HG03135 (cell line): ENCODE results near the gene CAMSAP1.

Experiments used
- ATAC-seq: cut with Tn5 transposase; IDR thresholded peaks from one replicate; pipeline ENCODE4 v1.9.1; 2021; ENCODE audit warnings: mild to moderate bottlenecking, moderate library complexity; ENCODE audit not compliant: unreplicated experiment

CAMSAP1 gene

GRCh38 chr9:135815830-135816650, 91.3 kb downstream of the CAMSAP1 start:
- no peak for ATAC-seq

DNA sequence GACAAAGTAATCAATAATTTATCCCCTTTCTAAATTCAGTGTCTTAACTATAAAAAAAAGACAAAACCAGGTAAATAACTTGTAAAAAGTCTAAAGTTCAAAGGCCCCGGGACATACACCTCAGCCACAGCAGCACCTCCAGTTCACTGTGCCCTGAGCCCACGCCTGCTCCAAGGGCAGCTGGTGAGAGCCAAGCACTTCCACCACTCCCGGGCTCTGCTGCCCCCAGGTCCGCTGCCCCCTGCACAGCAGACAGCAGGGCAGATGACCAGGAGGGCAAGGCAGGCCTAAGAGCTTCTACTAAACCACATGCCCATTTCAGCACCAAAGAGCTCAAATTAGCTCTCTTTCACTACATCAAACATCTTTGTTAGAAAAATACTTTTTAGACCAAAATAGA, 91.9 kb downstream of the CAMSAP1 start:
- no peak for ATAC-seq

DNA sequence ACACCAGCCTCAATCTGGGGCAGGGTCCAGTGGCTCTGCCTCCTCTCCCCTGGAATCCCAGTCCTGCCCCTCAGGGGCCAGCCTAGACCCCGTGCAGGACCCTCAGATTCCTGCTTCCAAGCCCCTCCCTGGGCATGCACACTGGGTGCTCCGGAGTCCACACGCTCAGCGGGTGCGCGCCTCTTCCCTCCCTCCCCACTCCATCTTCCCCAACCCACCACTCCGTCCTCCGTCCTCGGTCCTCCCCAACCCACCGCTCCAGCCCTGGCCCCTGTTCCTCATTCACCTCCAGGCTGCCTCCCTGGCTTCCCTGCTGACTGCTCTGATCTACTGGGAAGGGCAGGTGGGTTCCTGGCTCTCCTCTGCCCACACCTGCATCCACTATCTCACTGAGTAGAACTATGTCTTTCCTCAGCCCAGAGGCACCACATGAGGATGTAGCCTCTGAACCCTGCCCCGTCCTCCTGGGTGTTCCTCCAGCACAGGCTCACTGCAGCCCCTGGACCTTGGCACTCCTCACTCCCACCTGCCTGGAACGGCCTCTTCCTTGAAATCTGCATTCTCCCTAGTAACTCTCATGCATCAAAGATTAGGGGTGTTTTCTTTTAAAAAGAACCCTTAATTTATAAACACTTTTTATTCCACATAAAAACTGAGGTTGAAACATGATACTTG, 92.8 kb downstream of the CAMSAP1 start:
- no peak for ATAC-seq

DNA sequence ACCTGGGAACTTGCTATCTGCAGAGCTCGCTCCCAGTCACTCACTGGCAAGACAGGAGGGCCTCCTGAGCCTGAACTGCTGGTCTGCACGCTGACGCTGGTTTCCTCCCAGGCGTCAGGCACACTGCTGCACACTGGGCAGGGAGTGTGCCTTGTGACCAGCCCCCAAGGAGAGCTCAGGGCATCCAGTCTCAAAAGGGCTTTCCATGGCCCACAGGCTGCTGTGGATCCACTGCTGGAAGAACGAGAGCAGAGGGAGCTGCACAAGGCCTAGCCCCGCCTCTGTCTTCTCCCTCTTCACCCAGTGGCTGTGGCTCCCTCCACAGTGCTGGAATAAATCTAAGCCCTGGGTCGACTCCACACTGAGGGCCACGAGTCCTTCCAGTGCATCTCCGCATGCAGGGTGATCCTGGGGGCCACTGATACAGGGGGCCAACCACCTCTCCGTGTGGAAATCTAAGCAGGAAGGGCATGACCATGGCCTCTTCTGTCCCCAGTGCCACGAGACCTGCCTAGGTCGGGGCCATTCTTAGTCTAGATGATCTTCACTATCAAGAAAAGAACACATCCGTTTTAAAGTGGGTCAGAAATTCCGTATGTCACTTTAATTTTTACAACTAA, 93.6 kb downstream of the CAMSAP1 start:
- ATAC-seq, result no peak

GRCh38 chr9:135812961-135813360, 94.4 kb downstream of the CAMSAP1 start:
- ATAC-seq, result no peak

GRCh38 chr9:135811801-135812200, 95.5 kb downstream of the CAMSAP1 start:
- no peak for ATAC-seq

- ATAC-seq, result no peak
Observed at GRCh38 chr9:135810806-135811575, 96.4 kb downstream of the CAMSAP1 start.

DNA sequence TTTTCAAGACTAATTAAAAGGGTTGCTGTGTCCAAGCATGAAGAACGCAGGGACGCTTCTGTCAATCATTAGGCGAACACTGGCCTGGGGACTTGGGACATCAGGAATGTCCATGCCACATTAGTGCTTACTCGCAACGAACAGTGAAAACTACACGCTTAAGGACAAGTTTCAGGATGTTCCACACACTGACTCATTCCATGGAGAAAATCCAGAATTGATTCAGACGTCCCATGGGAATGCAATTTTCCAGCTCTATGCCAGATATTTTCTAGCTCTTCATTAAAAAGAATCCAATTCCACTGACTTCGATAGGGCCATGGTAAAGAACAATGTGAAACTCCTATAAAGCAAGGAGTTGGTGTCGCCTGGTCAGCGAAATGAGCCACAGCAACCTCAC, 98.2 kb downstream of the CAMSAP1 start:
- ATAC-seq, result no peak

DNA sequence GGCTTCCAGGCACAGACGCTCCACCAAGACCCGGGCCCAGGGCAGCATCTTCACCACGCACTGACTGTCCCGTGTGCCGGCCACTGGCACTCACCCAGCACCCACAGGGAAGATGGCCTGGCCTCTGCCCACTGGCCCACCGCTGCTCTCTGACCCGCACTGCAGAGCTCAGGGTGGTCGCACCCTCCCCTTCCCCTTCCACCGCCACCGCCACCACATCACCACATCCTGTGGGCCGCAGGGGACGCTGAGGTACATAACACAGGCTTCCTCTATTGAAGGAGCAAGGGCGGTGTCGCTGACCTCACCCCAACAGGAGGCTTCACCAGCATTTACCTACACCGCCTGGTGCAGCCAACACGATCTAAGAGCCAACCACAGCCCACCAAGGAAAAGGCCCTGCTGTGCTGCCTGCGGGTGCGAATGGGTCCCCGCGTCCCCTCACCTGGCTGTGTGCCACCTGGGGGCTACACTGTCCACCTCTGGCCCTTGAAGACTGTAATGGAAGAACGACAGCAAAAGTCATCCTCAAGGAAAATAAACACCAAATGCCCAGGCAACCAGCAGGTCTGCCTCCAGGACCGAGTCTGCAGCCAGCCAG, 101.8 kb downstream of the CAMSAP1 start:
- no peak for ATAC-seq

GRCh38 chr9:135804581-135805421, 102.5 kb downstream of the CAMSAP1 start:
- ATAC-seq, result no peak

- ATAC-seq, result no peak
Observed at GRCh38 chr9:135803441-135803840, 103.9 kb downstream of the CAMSAP1 start.

- ATAC-seq, result no peak
Observed at GRCh38 chr9:135802876-135803419, 104.4 kb downstream of the CAMSAP1 start.

DNA sequence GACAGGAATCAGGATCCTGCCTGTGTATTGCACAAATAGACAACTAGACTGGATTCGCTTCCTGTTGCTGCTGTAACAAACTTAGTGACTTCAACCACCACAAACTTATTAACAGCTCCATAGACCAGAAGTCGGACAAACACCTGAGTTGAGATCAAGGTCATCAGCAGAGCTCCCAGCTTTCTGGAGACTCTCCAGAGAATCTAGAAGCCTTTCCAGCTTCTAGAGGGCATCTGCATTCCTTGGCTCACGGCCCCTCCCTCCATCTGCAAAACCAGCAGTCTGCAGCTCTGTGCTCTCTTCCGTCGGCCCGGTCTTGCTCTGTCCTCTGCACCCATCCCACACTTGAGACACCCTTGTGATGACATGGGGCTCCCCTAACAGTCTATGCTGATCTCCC, 106.3 kb downstream of the CAMSAP1 start:
- ATAC-seq, result no peak

DNA sequence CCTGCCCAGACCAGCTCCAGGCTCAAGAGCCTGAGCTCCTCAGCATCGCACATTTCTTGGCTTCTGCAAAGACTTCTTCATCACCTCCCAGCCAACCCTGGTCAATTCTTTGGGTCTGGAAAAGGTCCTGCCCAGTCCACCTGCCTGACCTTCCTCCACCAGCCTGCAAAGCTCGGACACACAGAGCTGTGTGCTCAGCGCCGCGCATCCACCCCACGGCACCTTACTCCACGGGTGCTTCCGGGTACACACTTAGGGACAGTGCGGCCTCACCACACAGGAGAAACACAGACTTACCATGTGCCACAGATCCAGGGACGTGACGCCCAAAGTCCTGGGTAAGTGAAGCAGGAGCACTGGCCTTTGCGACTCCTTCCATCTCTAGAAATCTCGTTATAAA, 108.1 kb downstream of the CAMSAP1 start:
- no peak for ATAC-seq

- ATAC-seq, result no peak
Observed at GRCh38 chr9:135798263-135798585, 109.1 kb downstream of the CAMSAP1 start.

DNA sequence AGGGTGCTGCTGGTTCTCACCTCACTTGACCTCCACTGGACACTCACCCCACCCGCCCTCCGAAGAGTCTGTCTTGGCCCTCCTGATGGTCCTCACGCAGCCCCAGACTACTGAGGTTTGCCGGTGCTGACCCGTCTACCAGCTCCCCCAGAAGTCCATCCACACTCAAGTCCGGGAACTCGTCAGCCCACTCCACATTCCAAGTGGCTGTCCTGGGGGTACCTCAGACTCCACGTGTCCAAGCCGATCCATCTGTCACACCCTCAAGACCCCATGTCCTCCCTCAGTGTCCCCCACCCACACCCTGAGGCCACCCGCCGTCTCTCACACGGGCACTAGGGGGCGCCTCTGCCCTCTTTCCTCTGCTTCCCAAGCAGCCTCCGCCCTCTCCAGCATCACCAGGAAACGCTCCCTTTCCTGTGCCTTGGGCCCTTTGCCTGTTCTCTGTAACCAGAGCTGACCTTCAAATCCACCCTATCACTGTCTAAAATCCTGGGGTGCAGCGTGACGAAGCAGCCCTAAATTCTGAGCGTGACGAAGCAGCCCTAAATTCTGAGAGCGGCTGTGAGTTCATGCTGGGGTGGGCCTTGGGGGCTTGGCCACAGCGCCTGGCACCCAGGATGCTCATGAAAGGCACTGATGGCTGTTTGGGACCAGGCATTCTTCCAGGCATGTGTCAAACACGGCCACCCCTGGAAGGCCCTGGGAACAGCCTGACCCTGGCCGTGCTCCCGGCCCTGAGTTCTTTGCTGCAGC, 109.7 kb downstream of the CAMSAP1 start:
- ATAC-seq, result no peak

DNA sequence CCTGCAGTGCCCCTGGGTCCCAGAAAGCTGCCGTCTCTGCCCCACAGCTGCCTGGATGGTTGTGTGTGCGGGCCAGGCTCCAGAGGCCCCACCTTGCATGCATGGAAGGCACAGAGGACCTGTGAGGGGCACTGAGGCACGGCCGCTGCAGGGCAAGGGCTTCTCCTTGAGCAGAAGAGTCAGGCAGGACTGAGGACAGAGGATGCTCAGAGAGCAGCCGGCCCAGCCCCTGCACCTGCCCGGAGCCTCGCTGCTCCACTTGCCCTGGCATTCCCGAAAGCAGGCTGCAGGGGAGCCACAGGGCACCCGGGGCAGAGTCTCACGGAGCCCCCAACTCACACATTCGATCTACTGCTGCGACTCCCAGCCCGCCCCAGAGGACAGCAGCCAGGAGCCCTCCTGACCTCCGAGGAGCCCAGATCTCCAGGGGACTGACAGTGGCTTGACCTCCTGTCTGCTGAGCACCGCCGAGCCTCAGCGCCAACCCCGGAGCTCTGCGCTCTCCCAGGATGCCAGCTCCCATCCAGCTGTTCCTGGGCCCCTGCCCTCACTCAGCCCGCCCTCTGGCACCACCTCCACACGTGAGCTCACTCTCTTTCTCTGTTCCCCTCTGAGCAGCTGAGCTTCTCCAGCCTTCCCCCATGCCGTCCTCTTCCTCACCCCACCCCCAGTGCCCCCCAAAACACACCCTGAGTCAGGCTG, 110.4 kb downstream of the CAMSAP1 start:
- ATAC-seq, result no peak

DNA sequence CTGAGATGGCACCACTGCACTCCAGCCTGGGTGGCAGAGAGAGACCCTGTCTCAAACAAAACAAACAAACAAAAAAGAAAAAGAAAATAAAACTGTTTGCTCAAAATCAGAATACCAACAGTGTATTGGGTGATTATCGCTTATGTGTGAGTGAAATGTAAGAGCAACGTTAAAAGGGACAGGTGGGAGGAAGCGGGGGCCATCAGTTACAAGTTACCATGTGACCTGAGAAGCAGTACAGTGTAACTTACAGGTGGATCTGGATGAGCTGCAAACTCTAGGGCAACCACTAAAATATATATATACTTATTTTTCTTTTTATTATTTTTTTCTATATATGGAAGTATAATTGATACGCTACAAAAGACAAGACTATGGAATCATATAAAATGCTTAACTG, 112.0 kb downstream of the CAMSAP1 start:
- no peak for ATAC-seq
